HG03060 (cell line): ENCODE measurements around the gene DLL4.

Experiments used
- ATAC-seq: cut with Tn5 transposase; IDR thresholded peaks from one replicate; pipeline ENCODE4 v1.9.1; 2021; ENCODE audit warnings: low read depth, moderate number of reproducible peaks; ENCODE audit not compliant: unreplicated experiment

Gene DLL4

GRCh38 chr15:40984964-40985363 lies 55.8 kb downstream of the DLL4 start:
- ATAC-seq: no peak

DNA sequence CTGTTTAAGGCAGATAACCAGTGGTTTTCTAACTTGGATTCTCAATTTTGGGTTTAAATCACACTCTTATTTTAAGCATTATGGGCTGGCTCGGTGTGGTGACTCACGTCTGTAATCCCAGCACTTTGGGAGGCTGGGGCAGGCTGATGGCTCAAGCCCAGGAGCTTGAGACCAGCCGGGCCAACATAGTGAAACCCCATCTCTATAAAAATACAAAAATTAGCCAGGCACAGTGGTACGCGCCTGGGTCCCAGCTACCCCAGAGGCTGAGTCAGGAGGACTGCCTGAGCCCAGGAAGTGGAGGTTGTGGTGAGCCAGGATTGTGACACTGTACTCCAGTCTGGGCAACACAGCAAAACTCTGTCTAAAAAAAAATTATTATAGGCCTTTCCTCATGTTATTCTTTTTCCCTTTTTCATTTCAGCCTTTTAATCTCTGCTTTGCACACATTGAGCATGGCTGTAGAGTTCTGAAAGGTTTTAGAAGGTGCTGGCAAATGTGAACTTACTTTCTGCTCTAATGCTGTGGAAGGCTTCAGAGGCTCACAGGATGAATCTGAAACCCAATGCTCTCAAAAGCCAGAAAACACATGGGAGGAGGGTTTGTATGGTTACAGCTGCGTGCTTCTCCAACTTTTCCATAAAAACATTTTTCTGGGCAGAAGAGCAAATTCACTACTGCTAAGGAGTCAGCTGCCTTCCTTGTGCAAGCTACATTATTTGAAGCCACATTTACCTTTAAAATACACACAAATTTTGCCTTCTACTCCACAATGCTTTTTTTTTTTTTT lies 56.6 kb downstream of the DLL4 start:
- ATAC-seq: no peak

- no peak for ATAC-seq
Observed at GRCh38 chr15:40986820-40987219, 57.7 kb downstream of the DLL4 start.

DNA sequence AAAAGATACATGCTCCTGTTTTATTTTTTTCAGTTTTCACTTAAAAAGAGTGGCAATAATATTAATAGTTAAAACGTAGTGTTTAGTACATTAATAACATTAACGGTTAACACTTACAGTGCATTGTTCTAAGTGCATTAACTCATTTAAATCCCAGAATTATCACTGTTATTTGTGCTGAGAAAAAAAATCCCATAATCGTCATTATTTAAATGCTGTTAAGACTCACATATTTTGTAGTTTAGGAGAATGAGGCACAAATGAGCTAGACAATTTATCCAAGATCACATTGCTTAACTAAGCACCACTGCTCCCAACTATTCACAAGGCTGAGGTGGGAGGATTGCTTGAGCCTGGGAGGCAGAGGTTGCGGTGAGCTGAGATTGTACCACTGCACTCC lies 59.0 kb downstream of the DLL4 start:
- no peak for ATAC-seq
